ENCODE measurements around the gene SLC25A18. TPM values are rescaled to one million over a fixed set of nuclear protein-coding genes. Genes with fewer than 3 reads are reported as not detected.
A peak's percentile ranks its signal among the peaks of the same experiment; 100 is the strongest.

The SLC25A18 gene
- total and polyA plus RNA-seq, 2 donors: 0.09 to 1.8 TPM

DNA sequence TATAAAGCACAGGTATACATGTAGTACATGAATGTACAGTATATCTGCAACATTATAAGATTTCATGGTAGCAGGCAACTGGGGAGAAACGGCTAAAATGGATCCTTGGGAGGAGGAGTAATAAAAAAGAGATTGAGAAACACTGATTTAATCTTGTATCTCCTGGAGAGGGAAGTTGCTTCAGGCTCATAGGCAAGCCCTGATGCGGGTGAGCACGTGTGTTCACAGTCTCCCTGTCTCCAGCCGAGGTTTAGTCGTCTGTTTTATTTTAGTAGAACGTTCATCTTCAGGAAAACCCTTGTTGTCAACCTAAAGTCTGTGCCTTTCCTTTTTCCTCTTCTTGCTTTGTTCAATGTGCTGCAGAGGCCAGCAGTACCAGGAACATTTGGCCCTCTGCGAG, 21.8 kb upstream of the SLC25A18 start:
- Histone ChIP-seq H3K9me3 (ENCODE audit: control insufficient read depth in 2 of 2, insufficient read depth in 1 of 2, low read length in 1 of 2) (no peaks in the 10 kb centered on the region), H3K27ac (ENCODE audit: low read depth in 1 of 2, low read length in 1 of 2) (no peak overlapping the region), H3K36me3 (ENCODE audit: control insufficient read depth in 2 of 2, insufficient read depth in 2 of 2, low read length in 1 of 2) (no peaks in the 10 kb centered on the region), H3K27me3 (ENCODE audit: control insufficient read depth in 2 of 2, insufficient read depth in 1 of 2, low read length in 1 of 2) (no peaks in the 10 kb centered on the region), H3K4me1 (ENCODE audit: control insufficient read depth in 2 of 2, insufficient read depth in 2 of 2, low read length in 2 of 2) (no peaks in the 10 kb centered on the region), H3K4me3 (ENCODE audit: low read length in 2 of 2) (no peak overlapping the region)
- 92% methylated on average over 7 of the region's 7 CpGs for WGBS
- no peak for DNase-seq (ENCODE audit: low read depth in 6 of 9, low spot score in 9 of 9)

DNA sequence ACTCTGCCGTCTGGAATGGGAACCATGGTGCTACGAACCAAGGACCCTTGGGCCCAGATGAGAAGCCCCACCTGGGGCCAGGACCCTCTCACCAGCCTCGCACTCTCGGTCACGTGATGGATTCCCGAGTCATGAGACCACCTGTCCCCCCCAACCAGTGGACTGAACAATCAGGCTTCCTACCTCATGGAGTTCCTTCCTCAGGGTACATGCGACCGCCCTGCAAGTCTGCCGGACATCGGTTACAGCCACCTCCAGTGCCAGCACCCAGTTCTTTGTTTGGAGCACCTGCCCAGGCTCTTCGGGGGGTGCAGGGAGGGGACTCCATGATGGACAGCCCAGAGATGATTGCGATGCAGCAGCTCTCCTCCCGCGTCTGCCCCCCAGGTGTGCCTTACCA, 20.8 kb upstream of the SLC25A18 start:
- WGBS: 97% methylated on average over 14 of the region's 14 CpGs
- no peak for DNase-seq (ENCODE audit: low read depth in 6 of 9, low spot score in 9 of 9)
- H3K9me3 ChIP-seq (ENCODE audit: control insufficient read depth in 2 of 2, insufficient read depth in 1 of 2, low read length in 1 of 2): no peaks in the 10 kb centered on the region

DNA sequence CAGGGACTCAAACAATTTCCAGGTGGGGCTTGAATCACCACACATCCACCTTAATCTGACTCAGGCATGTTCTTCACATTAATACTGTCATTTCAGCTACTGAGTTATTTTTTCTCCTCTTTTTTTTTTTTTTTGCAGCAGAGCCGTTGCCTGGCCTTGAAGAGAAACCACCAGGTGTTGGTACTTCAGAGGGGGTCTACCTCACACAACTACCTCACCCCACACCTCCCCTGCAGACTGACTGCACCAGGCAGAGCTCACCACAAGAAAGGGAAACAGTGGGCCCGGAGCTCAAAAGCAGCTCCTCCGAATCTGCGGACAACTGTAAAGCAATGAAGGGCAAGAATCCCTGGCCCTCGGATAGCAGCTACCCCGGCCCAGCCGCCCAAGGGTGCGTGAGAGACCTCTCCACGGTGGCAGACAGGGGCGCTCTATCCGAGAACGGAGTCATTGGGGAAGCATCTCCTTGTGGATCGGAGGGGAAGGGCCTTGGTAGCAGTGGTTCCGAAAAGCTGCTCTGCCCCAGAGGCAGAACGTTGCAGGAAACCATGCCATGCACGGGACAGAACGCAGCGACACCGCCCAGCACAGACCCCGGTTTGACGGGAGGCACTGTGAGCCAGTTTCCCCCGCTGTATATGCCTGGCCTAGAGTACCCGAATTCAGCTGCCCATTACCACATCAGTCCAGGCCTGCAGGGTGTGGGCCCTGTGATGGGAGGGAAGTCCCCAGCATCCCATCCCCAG, 15.1 kb upstream of the SLC25A18 start:
- WGBS: 78% methylated on average over 23 of the region's 23 CpGs
- no peaks in the 10 kb centered on the region for H3K27me3 ChIP-seq (ENCODE audit: control insufficient read depth in 2 of 2, insufficient read depth in 1 of 2, low read length in 1 of 2)
- DNase-seq (ENCODE audit: low read depth in 6 of 9, low spot score in 9 of 9): peak in 6 of 9 donors; percentile 21 to 82 (median 60)

More for the DNA sequence above, 20.8 kb upstream of the SLC25A18 start:
- no peak overlapping the region for H3K4me3 ChIP-seq (ENCODE audit: low read length in 2 of 2)
- peaks cover under 1 to 3% of the 10 kb centered on the region in 2 donors for H3K4me1 ChIP-seq (ENCODE audit: control insufficient read depth in 2 of 2, insufficient read depth in 2 of 2, low read length in 2 of 2)
- H3K27ac ChIP-seq (ENCODE audit: low read depth in 1 of 2, low read length in 1 of 2): no peak overlapping the region
- H3K36me3 ChIP-seq (ENCODE audit: control insufficient read depth in 2 of 2, insufficient read depth in 2 of 2, low read length in 1 of 2): no peaks in the 10 kb centered on the region
- no peaks in the 10 kb centered on the region for H3K27me3 ChIP-seq (ENCODE audit: control insufficient read depth in 2 of 2, insufficient read depth in 1 of 2, low read length in 1 of 2)

DNA sequence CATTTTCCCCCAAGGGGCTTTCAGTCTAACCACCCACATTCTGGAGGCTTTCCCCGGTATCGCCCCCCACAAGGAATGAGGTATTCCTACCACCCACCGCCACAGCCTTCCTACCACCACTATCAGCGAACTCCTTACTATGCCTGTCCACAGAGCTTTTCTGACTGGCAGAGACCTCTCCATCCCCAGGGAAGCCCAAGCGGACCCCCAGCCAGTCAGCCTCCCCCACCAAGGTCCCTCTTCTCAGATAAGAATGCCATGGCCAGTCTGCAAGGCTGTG, 14.6 kb upstream of the SLC25A18 start:
- WGBS: 97% methylated on average over 5 of the region's 5 CpGs
- no peak for DNase-seq (ENCODE audit: low read depth in 6 of 9, low spot score in 9 of 9)
- H3K4me3 ChIP-seq (ENCODE audit: low read length in 2 of 2): no peak overlapping the region
- H3K4me1 ChIP-seq (ENCODE audit: control insufficient read depth in 2 of 2, insufficient read depth in 2 of 2, low read length in 2 of 2): peaks cover 13 to 22% of the 10 kb centered on the region in 2 donors
- no peak overlapping the region for H3K27ac ChIP-seq (ENCODE audit: low read depth in 1 of 2, low read length in 1 of 2)
- no peaks in the 10 kb centered on the region for H3K36me3 ChIP-seq (ENCODE audit: control insufficient read depth in 2 of 2, insufficient read depth in 2 of 2, low read length in 1 of 2)
- no peaks in the 10 kb centered on the region for H3K9me3 ChIP-seq (ENCODE audit: control insufficient read depth in 2 of 2, insufficient read depth in 1 of 2, low read length in 1 of 2)
- no peaks in the 10 kb centered on the region for H3K27me3 ChIP-seq (ENCODE audit: control insufficient read depth in 2 of 2, insufficient read depth in 1 of 2, low read length in 1 of 2)

More for the DNA sequence above, 15.1 kb upstream of the SLC25A18 start:
- no peak overlapping the region for H3K4me3 ChIP-seq (ENCODE audit: low read length in 2 of 2)
- peak overlapping the region in 1 of 2 donors; percentile 66 for H3K27ac ChIP-seq (ENCODE audit: low read depth in 1 of 2, low read length in 1 of 2)
- no peaks in the 10 kb centered on the region for H3K36me3 ChIP-seq (ENCODE audit: control insufficient read depth in 2 of 2, insufficient read depth in 2 of 2, low read length in 1 of 2)
- no peaks in the 10 kb centered on the region for H3K9me3 ChIP-seq (ENCODE audit: control insufficient read depth in 2 of 2, insufficient read depth in 1 of 2, low read length in 1 of 2)
- peaks cover 13 to 22% of the 10 kb centered on the region in 2 donors for H3K4me1 ChIP-seq (ENCODE audit: control insufficient read depth in 2 of 2, insufficient read depth in 2 of 2, low read length in 2 of 2)

DNA sequence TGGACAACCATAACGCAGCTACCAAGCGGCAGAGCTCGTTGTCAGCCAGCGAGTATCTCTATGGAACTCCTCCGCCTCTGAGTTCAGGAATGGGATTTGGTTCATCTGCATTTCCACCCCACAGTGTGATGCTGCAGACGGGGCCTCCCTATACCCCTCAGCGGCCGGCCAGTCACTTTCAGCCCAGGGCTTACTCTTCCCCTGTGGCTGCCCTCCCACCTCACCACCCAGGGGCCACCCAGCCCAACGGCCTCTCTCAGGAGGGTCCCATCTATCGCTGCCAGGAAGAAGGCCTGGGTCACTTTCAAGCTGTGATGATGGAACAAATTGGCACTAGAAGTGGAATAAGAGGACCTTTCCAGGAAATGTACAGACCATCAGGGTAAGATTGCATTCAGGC, 14.1 kb upstream of the SLC25A18 start:
- Histone ChIP-seq H3K4me1 (ENCODE audit: control insufficient read depth in 2 of 2, insufficient read depth in 2 of 2, low read length in 2 of 2) (peaks cover 13 to 22% of the 10 kb centered on the region in 2 donors), H3K27ac (ENCODE audit: low read depth in 1 of 2, low read length in 1 of 2) (no peak overlapping the region), H3K9me3 (ENCODE audit: control insufficient read depth in 2 of 2, insufficient read depth in 1 of 2, low read length in 1 of 2) (no peaks in the 10 kb centered on the region), H3K36me3 (ENCODE audit: control insufficient read depth in 2 of 2, insufficient read depth in 2 of 2, low read length in 1 of 2) (no peaks in the 10 kb centered on the region), H3K27me3 (ENCODE audit: control insufficient read depth in 2 of 2, insufficient read depth in 1 of 2, low read length in 1 of 2) (no peaks in the 10 kb centered on the region), H3K4me3 (ENCODE audit: low read length in 2 of 2) (no peak overlapping the region)
- DNase-seq (ENCODE audit: low read depth in 6 of 9, low spot score in 9 of 9): no peak
- 97% methylated on average over 10 of the region's 10 CpGs for WGBS

DNA sequence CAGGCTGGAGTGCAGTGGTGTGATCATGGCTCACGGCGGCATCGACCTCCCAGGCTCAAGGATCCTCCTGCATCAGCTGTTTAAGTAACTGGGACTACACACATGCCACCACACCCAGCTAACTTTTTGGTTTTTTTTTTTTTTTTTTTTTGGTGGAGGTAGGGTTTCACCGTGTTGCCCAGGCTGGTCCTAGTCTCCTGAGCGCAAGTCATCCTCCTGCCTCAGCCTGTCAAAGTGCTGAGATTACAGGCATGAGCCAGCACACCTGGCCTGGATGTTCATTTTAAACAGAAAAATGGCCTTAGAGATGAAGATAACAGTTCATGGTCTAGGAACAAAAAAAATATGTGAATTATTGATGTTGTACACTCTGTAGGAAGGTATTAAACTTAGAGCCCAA, 13.6 kb upstream of the SLC25A18 start:
- Histone ChIP-seq H3K9me3 (ENCODE audit: control insufficient read depth in 2 of 2, insufficient read depth in 1 of 2, low read length in 1 of 2) (no peaks in the 10 kb centered on the region), H3K4me3 (ENCODE audit: low read length in 2 of 2) (no peak overlapping the region), H3K27ac (ENCODE audit: low read depth in 1 of 2, low read length in 1 of 2) (no peak overlapping the region), H3K27me3 (ENCODE audit: control insufficient read depth in 2 of 2, insufficient read depth in 1 of 2, low read length in 1 of 2) (no peaks in the 10 kb centered on the region), H3K4me1 (ENCODE audit: control insufficient read depth in 2 of 2, insufficient read depth in 2 of 2, low read length in 2 of 2) (peaks cover 13 to 22% of the 10 kb centered on the region in 2 donors), H3K36me3 (ENCODE audit: control insufficient read depth in 2 of 2, insufficient read depth in 2 of 2, low read length in 1 of 2) (no peaks in the 10 kb centered on the region)
- no peak for DNase-seq (ENCODE audit: low read depth in 6 of 9, low spot score in 9 of 9)
- 90% methylated on average over 5 of the region's 5 CpGs for WGBS

DNA sequence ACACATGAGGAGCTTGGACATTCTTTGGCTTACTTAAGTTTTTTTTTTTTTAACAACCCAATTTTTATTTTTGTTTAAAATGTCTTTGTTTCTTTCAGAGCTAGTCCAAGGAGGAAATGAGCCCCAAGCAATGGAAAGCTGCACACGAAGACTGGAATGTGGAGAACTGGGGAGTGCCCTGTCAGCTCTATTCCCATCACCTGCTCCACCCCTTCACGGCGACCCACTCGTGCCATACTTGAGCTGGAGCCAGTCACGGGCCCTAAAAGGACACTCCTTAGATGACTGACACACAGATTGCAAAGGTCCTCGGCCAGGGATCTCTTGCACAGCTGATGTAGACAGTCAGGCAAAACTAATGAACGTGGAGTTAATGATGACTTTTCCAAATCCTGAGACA, 10.6 kb upstream of the SLC25A18 start:
- no peaks in the 10 kb centered on the region for H3K27me3 ChIP-seq (ENCODE audit: control insufficient read depth in 2 of 2, insufficient read depth in 1 of 2, low read length in 1 of 2)
- no peak for DNase-seq (ENCODE audit: low read depth in 6 of 9, low spot score in 9 of 9)
- peaks cover 10 to 16% of the 10 kb centered on the region in 2 donors for H3K4me1 ChIP-seq (ENCODE audit: control insufficient read depth in 2 of 2, insufficient read depth in 2 of 2, low read length in 2 of 2)
- no peak overlapping the region for H3K4me3 ChIP-seq (ENCODE audit: low read length in 2 of 2)
- 93% methylated on average over 7 of the region's 7 CpGs for WGBS
- no peaks in the 10 kb centered on the region for H3K9me3 ChIP-seq (ENCODE audit: control insufficient read depth in 2 of 2, insufficient read depth in 1 of 2, low read length in 1 of 2)
- no peak overlapping the region for H3K27ac ChIP-seq (ENCODE audit: low read depth in 1 of 2, low read length in 1 of 2)
- no peaks in the 10 kb centered on the region for H3K36me3 ChIP-seq (ENCODE audit: control insufficient read depth in 2 of 2, insufficient read depth in 2 of 2, low read length in 1 of 2)

DNA sequence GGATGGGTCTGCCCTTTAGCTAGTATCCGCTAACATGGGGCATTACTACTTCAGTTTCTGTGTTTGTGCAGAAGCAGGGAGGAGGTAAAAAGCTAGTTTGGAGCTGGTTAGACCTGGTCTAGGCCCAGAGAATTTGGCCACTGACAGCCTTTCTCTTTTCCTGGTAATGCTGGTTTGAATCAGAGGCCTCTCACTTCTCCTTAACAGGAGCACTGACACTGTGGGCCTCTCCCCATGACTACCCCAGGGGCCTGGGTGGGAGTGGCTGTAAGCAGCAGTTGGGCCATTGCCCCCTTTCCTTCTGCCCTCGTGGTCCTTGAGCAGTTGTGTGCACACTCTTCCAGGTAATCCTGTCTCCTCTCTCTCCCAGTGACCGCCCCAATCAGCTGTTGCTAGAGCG, 8.5 kb upstream of the SLC25A18 start:
- no peak overlapping the region for H3K4me3 ChIP-seq (ENCODE audit: low read length in 2 of 2)
- H3K9me3 ChIP-seq (ENCODE audit: control insufficient read depth in 2 of 2, insufficient read depth in 1 of 2, low read length in 1 of 2): no peaks in the 10 kb centered on the region
- no peak overlapping the region for H3K27ac ChIP-seq (ENCODE audit: low read depth in 1 of 2, low read length in 1 of 2)
- WGBS: 93% methylated on average over 4 of the region's 4 CpGs
- no peaks in the 10 kb centered on the region for H3K4me1 ChIP-seq (ENCODE audit: control insufficient read depth in 2 of 2, insufficient read depth in 2 of 2, low read length in 2 of 2)
- H3K27me3 ChIP-seq (ENCODE audit: control insufficient read depth in 2 of 2, insufficient read depth in 1 of 2, low read length in 1 of 2): no peaks in the 10 kb centered on the region
- no peaks in the 10 kb centered on the region for H3K36me3 ChIP-seq (ENCODE audit: control insufficient read depth in 2 of 2, insufficient read depth in 2 of 2, low read length in 1 of 2)
- DNase-seq (ENCODE audit: low read depth in 6 of 9, low spot score in 9 of 9): no peak

DNA sequence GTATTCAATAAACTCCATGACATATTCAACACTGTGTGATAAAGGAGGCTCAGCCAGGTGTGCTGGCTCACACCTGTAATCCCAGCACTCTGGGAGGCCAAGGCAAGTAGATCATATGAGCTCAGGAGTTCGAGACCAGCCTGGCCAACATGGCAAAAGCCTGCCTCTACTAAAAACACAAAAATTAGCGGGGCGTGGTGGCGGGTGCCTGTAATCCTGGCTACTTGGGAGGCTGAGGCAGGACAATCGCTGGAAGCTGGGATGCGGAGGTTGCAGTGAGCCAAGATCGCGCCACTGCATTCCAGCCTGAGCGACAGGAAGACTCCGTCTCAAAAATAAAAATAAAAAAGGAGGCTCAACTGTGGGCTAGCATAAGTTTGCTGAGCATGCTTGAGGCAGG, 4.1 kb upstream of the SLC25A18 start:
- Histone ChIP-seq H3K27me3 (ENCODE audit: control insufficient read depth in 2 of 2, insufficient read depth in 1 of 2, low read length in 1 of 2) (no peaks in the 10 kb centered on the region), H3K36me3 (ENCODE audit: control insufficient read depth in 2 of 2, insufficient read depth in 2 of 2, low read length in 1 of 2) (no peaks in the 10 kb centered on the region), H3K4me3 (ENCODE audit: low read length in 2 of 2) (no peak overlapping the region), H3K4me1 (ENCODE audit: control insufficient read depth in 2 of 2, insufficient read depth in 2 of 2, low read length in 2 of 2) (no peaks in the 10 kb centered on the region), H3K9me3 (ENCODE audit: control insufficient read depth in 2 of 2, insufficient read depth in 1 of 2, low read length in 1 of 2) (no peaks in the 10 kb centered on the region), H3K27ac (ENCODE audit: low read depth in 1 of 2, low read length in 1 of 2) (no peak overlapping the region)
- WGBS: 96% methylated on average over 10 of the region's 10 CpGs
- DNase-seq (ENCODE audit: low read depth in 6 of 9, low spot score in 9 of 9): no peak
